BLaER1 treated with 17β-estradiol and CSF1 and Interleukin-3, amounts not matched to agents 10 nM and 100 nM (cell line): ENCODE measurements around the gene SMOC2.
A peak's percentile ranks its signal among the peaks of the same experiment; 100 is the strongest.
"Not testable (repeated sequence)": the region's sequence is repeated elsewhere in the genome, so short reads cannot be mapped to it uniquely, and the experiment has no call there.

Experiments
- H3K27ac ChIP-seq, 11 experiments: shearing (Covaris generic); formaldehyde crosslinking; 2 replicates each; pipeline ENCODE4 v1.8.1; 2022
- H3K27me3 ChIP-seq, 11 experiments: shearing (Covaris generic); formaldehyde crosslinking; 2 replicates each; pipeline ENCODE4 v1.8.1; 2022
- H3K36me3 ChIP-seq, 11 experiments: shearing (Covaris generic); formaldehyde crosslinking; 2 replicates each; pipeline ENCODE4 v1.8.1; 2022
- H3K4me1 ChIP-seq, 10 experiments: shearing (Covaris generic); formaldehyde crosslinking; 2 replicates each; pipeline ENCODE4 v1.8.1; 2022
- H3K4me2 ChIP-seq, 11 experiments: shearing (Covaris generic); formaldehyde crosslinking; 2 replicates each; pipeline ENCODE4 v1.8.1; 2022
- H3K4me3 ChIP-seq, 10 experiments: shearing (Covaris generic); formaldehyde crosslinking; 2 replicates each; pipeline ENCODE4 v1.8.1; 2022
- H3K9ac ChIP-seq, 11 experiments: shearing (Covaris generic); formaldehyde crosslinking; 2 replicates each; pipeline ENCODE4 v1.8.1; 2022
- H3K9me3 ChIP-seq, 11 experiments: shearing (Covaris generic); formaldehyde crosslinking; replicated peaks in 1 of 11; 2 replicates each; pipeline ENCODE4 v1.8.1; 2022
- H4K20me1 ChIP-seq, 11 experiments: shearing (Covaris generic); formaldehyde crosslinking; 2 replicates each; pipeline ENCODE4 v1.8.1; 2022
- Cebpa-rat ChIP-seq, 11 experiments: shearing (Covaris generic); IDR thresholded peaks; 2 replicates each; pipeline ENCODE4 v1.8.1; 2022

Gene SMOC2

DNA sequence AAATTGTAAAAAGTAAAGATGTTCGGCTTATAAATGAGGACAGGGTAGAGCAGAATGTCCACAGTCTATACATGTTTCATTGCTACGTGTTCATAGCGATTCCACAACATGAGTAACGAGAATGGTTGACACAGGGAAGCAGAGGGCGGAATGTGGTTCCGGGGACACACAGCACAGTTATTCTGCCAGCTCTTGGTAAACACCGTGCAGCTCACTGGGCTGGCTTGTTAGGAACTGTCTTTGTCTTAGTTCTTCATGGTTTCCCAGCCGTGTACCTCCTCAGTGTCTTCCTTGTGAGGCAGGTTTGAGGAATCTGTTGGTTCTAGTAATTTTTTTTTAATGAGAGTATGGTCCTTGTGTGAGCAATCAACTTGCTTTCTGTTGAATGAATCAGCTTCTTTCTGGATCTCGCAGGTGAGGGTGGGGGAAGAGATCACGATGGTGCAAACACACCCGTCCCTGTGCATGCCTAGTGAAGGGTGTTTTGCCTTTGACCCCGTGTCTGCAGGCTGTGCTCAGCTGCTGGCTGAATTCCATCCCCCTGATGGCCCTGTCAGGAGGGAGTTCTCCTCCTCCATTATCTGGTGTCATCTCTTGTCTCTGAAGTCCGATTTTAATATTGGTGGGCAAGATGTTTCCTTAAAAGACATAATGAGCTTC lies 168.2 kb downstream of the SMOC2 start:
- H3K4me1 ChIP-seq: peaks cover 13 to 67% (median 58%) of the 10 kb centered on the region in 10 experiments
- peaks cover 14 to 20% (median 17%) of the 10 kb centered on the region in 11 experiments; a peak in 21 of 22 replicates for H3K9me3 ChIP-seq
- no peaks in the 10 kb centered on the region for H4K20me1 ChIP-seq
- H3K4me2 ChIP-seq: peak overlapping the region in 8 of 11 experiments; percentile 45 to 79 (median 54); a peak in 16 of 22 replicates
- no peaks in the 10 kb centered on the region for H3K36me3 ChIP-seq
- no peak for TF ChIP-seq Cebpa-rat (IDR thresholded peaks at IDR 0.05)
- H3K4me3 ChIP-seq: no peak overlapping the region
- no peak overlapping the region for H3K9ac ChIP-seq
- H3K27me3 ChIP-seq: no peaks in the 10 kb centered on the region
- H3K27ac ChIP-seq: no peak overlapping the region

- Histone ChIP-seq H3K27ac (no peak overlapping the region), H3K4me2 (peak overlapping the region in 8 of 11 experiments; percentile 45 to 79 (median 54); a peak in 15 of 22 replicates), H3K27me3 (no peaks in the 10 kb centered on the region), H4K20me1 (no peaks in the 10 kb centered on the region), H3K36me3 (no peaks in the 10 kb centered on the region), H3K4me3 (no peak overlapping the region), H3K9me3 (peaks cover 15 to 25% (median 21%) of the 10 kb centered on the region in 11 experiments; a peak in 21 of 22 replicates), H3K4me1 (peaks cover 13 to 63% (median 58%) of the 10 kb centered on the region in 10 experiments), H3K9ac (no peak overlapping the region)
- TF ChIP-seq Cebpa-rat (IDR thresholded peaks at IDR 0.05): no peak
These were observed 169.0 kb downstream of the SMOC2 start for GRCh38 chr6:168609914-168610490.

- H3K27ac ChIP-seq: not testable (repeated sequence)
- peak overlapping the region in 8 of 11 experiments; percentile 45 to 79 (median 54); a peak in 16 of 22 replicates for H3K4me2 ChIP-seq
These were observed 170.0 kb downstream of the SMOC2 start for GRCh38 chr6:168610966-168611365.

DNA sequence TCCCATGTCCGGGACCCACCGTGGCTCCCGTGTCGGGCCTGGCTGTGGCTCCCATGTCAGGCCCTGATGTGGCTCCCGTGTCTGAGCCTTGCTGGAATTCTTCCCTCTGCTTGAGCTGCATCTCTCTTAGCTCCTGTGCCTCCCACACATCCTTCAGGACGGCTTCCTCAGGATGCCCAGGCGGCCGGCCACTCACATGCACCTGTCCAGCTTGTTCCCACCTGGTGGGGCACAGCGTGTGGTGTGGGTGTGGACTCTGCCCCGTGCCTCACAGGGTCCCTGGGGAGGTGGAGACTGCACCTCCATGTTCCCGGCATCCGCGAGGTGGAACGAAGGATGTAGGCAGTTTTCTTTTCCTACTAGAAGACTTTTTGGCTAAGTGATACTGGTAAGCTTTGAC lies 170.7 kb downstream of the SMOC2 start:
- Histone ChIP-seq H3K4me1 (peaks cover 12 to 46% (median 44%) of the 10 kb centered on the region in 10 experiments), H3K27ac (no peak overlapping the region), H4K20me1 (no peaks in the 10 kb centered on the region), H3K4me3 (no peak overlapping the region), H3K36me3 (no peaks in the 10 kb centered on the region), H3K4me2 (no peak overlapping the region), H3K27me3 (no peaks in the 10 kb centered on the region), H3K9ac (no peak overlapping the region), H3K9me3 (peaks cover 18 to 35% (median 29%) of the 10 kb centered on the region in 11 experiments; a peak in 21 of 22 replicates)
- no peak for TF ChIP-seq Cebpa-rat (IDR thresholded peaks at IDR 0.05)

More at GRCh38 chr6:168610966-168611365, 170.0 kb downstream of the SMOC2 start:
- not testable (repeated sequence) for H3K36me3 ChIP-seq, H3K27me3 ChIP-seq, H4K20me1 ChIP-seq, H3K9ac ChIP-seq, H3K4me3 ChIP-seq
- Histone ChIP-seq H3K4me1 (peaks cover 13 to 53% (median 51%) of the 10 kb centered on the region in 10 experiments), H3K9me3 (peaks cover 18 to 35% (median 27%) of the 10 kb centered on the region in 11 experiments; a peak in 21 of 22 replicates)

DNA sequence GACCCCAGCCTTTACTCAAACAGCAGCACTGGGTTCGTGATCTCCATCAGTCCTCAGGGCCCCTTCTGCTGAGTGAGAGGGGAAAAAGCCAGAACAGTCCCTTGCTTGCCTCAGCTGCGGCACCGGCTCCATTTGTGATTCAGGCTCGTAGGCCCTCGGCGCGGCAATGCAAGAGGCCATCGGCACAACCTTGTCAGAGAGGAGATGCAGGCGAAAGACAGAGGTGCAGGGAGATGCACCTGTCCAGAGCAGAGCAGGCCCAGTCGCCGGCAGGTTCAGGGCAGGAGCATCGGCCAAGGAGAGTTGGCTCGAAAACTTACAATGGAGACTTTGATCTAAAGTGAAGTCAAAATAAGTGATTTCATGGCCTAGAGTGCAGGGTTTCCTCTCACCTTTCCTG lies 171.6 kb downstream of the SMOC2 start:
- Histone ChIP-seq H3K36me3 (no peaks in the 10 kb centered on the region), H3K4me3 (no peak overlapping the region), H3K27me3 (no peaks in the 10 kb centered on the region), H3K9me3 (peaks cover 18 to 35% (median 29%) of the 10 kb centered on the region in 11 experiments; a peak in 21 of 22 replicates), H3K4me1 (peaks cover 4 to 37% (median 35%) of the 10 kb centered on the region in 10 experiments), H4K20me1 (no peaks in the 10 kb centered on the region), H3K27ac (no peak overlapping the region), H3K4me2 (no peak overlapping the region), H3K9ac (no peak overlapping the region)
- no peak for TF ChIP-seq Cebpa-rat (IDR thresholded peaks at IDR 0.05)

GRCh38 chr6:168615837-168616236 lies 174.9 kb downstream of the SMOC2 start:
- Histone ChIP-seq H3K4me2 (no peak overlapping the region), H3K36me3 (no peaks in the 10 kb centered on the region), H3K9me3 (peaks cover 21 to 38% (median 33%) of the 10 kb centered on the region in 11 experiments; a peak in 21 of 22 replicates), H3K4me3 (no peak overlapping the region), H3K27ac (no peak overlapping the region), H3K27me3 (no peaks in the 10 kb centered on the region), H3K9ac (no peak overlapping the region), H3K4me1 (peaks cover 0 to 16% (median 13%) of the 10 kb centered on the region in 10 experiments; a peak in 18 of 20 replicates), H4K20me1 (no peaks in the 10 kb centered on the region)
- TF ChIP-seq Cebpa-rat (IDR thresholded peaks at IDR 0.05): no peak

GRCh38 chr6:168616816-168617765 lies 176.1 kb downstream of the SMOC2 start:
- no peaks in the 10 kb centered on the region for H4K20me1 ChIP-seq

DNA sequence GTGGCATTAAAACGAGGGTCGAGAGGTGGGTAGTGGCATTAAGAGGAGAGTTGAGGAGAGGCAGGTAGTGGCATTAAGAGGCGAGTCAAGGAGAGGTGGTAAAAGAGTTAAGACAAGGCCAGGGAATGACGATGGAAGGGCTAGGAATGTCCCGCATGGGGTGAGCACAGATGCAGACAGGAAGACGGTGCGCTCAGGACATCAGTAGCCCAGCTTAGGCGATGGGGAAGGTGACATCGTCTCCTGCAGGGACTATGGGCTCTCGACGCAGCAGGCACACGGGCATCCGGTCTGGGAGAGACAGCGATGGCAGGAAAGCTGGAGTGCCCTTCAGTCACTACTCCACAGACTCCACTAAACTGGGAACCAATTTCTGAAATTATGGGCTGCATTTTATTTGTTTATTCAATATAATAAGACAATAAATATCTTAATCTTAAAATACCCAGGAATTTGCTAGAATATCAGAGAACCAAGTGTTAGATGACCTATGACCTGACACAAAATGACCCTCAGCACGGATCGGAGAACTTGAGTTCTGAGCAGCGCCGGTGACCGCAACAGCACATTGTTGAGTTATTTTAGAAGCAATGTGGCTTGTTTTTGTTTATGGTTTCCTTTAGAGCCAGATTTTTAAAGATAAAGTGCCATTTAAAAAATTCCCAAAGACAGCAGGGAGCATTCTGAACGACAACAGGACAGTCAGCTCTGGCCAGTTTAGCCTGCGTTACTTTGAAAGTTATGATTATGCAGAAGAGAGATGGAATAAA lies 177.7 kb downstream of the SMOC2 start:
- Histone ChIP-seq H3K27me3 (no peaks in the 10 kb centered on the region), H4K20me1 (no peaks in the 10 kb centered on the region), H3K4me3 (no peak overlapping the region), H3K27ac (no peak overlapping the region), H3K9me3 (peaks cover 27 to 43% (median 40%) of the 10 kb centered on the region in 11 experiments), H3K4me2 (peak overlapping the region in 4 of 11 experiments; percentile 33 to 53 (median 42); a peak in 5 of 22 replicates), H3K36me3 (no peaks in the 10 kb centered on the region), H3K4me1 (peaks cover 0 to 13% (median 10%) of the 10 kb centered on the region in 10 experiments; a peak in 18 of 20 replicates), H3K9ac (no peak overlapping the region)
- no peak for TF ChIP-seq Cebpa-rat (IDR thresholded peaks at IDR 0.05)

More at GRCh38 chr6:168616816-168617765, 176.1 kb downstream of the SMOC2 start:
- no peak overlapping the region for H3K4me2 ChIP-seq
- H3K9ac ChIP-seq: no peak overlapping the region
- no peaks in the 10 kb centered on the region for H3K27me3 ChIP-seq
- H3K4me3 ChIP-seq: no peak overlapping the region
- no peaks in the 10 kb centered on the region for H3K36me3 ChIP-seq
- TF ChIP-seq Cebpa-rat (IDR thresholded peaks at IDR 0.05): no peak
- H3K27ac ChIP-seq: no peak overlapping the region
- peaks cover 0 to 13% (median 10%) of the 10 kb centered on the region in 10 experiments; a peak in 18 of 20 replicates for H3K4me1 ChIP-seq
- peaks cover 34 to 51% (median 46%) of the 10 kb centered on the region in 11 experiments for H3K9me3 ChIP-seq
